Right renal pelvis (tissue), 4 donors: Measurements from ENCODE around the gene SH3BGRL3. TPM values are rescaled to one million over a fixed set of nuclear protein-coding genes. Genes with fewer than 3 reads are reported as not detected.
"Not testable (repeated sequence)": the region's sequence is repeated elsewhere in the genome, so short reads cannot be mapped to it uniquely, and the experiment has no call there.

ENCODE experiments used
- DNase-seq, 4 donors: peaks; one replicate each; pipeline ENCODE4 v3.0.0-alpha.2; 2013; ENCODE audit warnings: low read depth in 4 of 4, low spot score in 3 of 4, missing footprints in 1 of 4
- polyA plus RNA-seq, 4 donors: library from polyadenylated mRNA; unstranded; fragments of 120-200 nt; gene quantifications; one replicate each; pipeline ENCODE4 v1.2.1, GENCODE V29; 2013; ENCODE audit not compliant: insufficient read length in 4 of 4

The SH3BGRL3 gene
- polyA plus RNA-seq: 100 to 1,000 TPM in 3 of 4 donors, 10 to 100 TPM in 1; 99.2 to 120 (median 108) TPM

GRCh38 chr1:26279456-26280332 lies at the start of gene SH3BGRL3:
SH3BGRL3 (plus strand) TSS chr1:26280086; CDS start chr1:26280156, 70 bp downstream.
- DNase-seq: peak; percentile 64 to 68 (median 67)

- DNase-seq: not testable (repeated sequence)
Measured at GRCh38 chr1:26230682-26231081, 49.2 kb upstream of the SH3BGRL3 start.

DNA sequence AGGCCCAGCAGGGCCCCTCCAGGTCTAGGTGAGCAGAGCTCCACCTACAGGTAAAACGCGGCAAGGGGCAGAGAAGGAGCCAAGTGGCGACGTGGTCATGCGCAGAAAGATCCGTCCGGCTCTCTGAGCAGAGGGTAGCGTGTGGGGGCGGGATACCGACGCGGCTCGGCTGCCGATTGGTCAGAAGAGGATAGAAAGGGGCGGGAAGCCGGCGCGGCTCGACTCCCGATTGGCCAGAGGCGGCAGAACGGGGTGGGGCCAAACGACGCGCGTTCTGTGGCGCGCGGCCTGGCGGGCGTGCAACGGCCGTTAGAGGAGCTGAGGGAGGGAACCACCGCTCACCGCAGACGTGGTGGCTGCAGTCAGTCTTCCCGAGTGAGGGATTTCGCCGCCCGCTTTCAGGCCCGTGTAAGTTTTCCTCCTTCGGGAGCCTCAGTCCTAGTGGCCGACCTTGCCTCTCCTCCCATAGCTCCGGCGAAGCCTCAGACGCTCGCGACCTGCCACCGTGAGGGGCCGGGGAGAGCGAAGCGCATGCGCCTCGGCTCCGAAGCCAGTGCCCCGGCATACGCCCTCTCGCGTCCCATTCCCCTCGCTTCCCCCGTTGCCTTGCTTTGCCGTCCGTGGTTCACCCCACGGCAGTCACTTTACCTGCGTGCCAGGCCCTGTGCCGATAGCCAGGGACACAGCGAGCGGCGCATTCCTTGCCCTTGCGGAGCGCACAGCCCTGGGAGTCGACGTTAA lies 45.8 kb upstream of the SH3BGRL3 start, which contains the start of gene CEP85:
Gene CEP85, plus strand, starts transcription at position 298 of the 741 bp plus-strand sequence. CDS start 5,584 bp downstream, outside the sequence.
- peak; percentile 92 to 98 (median 94) for DNase-seq

DNA sequence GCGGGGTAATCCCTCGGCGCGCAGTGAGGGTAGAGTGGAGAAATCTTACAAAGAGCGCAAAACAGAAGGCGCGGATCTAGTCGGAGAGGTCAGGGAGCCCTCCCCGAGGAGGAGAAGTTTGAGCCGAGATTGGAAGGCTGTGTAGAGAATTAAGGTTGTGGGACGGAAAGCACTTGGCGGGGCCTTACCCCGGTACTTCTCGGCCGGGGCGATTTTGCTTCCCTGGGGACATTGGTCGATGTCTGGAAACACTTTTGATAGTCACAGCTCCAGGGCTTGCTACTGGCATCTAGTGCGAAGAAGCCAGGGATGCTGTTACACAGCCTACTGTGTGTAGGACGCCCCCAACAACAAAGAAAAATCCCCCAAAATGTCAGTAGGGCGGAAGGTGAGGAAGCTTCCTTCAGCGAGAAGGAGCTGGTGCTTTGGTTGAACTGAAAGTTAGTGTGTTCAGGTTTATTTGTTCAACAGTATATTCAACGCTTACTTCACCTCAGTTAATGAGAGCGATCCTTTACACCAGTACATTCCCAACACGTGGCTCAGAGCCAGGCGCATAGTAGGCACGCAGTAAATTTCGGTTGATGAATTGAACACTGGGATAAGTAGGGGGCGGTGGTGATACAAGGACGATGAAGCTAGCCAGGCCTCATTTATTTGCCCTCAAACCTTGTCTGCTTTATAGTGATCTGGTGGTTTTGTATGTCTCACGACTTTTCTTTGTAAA lies 45.1 kb upstream of the SH3BGRL3 start:
- DNase-seq: peak in 3 of 4 donors; percentile 13 to 31 (median 26)

DNA sequence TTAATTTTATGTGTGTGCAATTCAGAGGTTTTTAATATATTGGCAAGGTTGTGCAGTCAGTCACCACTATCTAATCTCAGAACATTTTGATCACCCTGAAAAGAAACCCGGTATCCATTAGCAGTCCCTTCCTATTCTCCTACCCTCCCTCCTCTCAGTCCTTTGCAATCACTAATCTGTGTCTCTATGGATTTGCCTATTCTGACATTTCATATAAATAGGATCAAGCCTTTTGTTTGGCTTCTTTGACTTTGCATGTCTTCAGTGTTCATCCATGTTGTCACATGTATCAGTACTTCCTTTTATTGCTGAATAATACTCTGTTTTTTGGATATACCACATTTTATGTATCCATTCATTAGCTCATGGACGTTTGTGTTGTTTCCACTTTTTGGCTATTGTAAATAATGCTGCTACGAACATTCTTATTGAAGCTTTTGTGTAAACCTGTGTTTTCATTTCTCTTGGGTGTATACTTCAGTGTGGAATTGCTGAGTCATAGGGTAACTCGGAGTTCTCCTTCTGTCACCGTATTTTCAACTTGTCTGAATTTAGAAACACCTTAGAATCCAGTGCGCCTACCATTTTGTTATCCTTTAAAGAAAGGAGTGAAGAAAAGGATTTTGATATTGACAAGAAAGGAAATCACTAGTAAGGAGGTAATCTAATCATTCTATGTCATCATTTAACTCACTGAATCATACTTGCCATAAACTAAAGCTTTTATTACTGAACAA lies 42.5 kb upstream of the SH3BGRL3 start:
- DNase-seq: no peak

- no peak for DNase-seq
Measured at GRCh38 chr1:26239936-26240335, 40.0 kb upstream of the SH3BGRL3 start.

GRCh38 chr1:26252718-26253117 lies 27.2 kb upstream of the SH3BGRL3 start:
- no peak for DNase-seq

DNA sequence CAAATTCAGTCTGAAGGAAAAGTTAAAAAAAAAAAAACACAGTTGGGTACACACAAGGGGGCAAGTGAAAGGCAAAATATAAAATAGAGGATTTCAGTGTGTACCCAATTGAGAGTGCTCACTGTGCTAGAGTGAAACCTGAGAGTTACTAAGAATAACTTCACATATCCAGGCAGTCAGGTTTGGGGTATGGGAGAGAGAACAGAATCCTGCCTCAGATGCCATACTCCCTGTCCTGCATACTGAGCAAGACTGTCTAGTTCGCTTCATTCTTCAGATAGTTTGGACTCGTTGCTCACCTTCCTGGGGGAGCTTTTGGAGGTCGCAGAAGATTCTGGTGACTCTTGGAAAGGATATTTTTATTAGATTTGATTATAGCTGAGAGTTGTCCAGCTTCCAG lies 25.5 kb upstream of the SH3BGRL3 start:
- no peak for DNase-seq

DNA sequence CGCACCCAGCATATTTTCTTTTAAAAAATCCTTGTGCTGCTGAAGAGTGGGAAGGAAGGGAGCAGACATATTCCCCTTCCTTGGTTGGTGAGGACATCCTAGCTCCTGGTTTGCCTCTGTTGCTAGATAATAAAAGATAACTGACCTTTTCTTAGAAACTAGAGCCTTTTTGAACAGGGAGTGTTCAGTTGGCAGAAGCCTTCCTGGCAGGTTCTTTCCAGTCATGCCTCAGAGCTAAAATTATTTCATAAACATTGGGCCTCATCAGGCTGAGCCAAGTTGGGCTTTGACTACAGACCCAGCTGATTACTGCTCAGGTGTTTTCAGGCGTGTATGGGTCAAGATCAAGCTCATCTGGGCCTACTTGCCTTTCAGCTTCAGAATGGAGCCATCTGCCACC lies 22.7 kb upstream of the SH3BGRL3 start:
- DNase-seq: no peak

DNA sequence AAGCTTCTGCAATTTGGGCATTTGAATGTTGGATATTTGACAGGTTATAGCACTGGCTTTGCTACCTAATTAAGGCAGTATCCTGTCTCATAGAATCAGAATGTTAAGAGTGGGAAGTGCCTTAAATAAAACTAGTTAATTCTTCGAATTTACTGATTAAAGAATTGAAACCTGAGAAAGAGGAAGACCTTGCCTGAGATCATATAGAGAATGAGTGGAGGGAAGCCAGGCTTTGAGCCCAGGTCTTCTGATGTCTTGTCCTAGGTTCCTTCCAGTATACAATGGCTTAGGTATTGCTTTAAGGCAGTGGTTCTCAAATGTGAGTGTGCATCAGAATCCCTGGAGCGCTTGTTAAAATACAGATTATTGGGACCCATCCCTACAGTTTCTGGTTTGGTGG lies 20.9 kb upstream of the SH3BGRL3 start:
- DNase-seq: no peak

DNA sequence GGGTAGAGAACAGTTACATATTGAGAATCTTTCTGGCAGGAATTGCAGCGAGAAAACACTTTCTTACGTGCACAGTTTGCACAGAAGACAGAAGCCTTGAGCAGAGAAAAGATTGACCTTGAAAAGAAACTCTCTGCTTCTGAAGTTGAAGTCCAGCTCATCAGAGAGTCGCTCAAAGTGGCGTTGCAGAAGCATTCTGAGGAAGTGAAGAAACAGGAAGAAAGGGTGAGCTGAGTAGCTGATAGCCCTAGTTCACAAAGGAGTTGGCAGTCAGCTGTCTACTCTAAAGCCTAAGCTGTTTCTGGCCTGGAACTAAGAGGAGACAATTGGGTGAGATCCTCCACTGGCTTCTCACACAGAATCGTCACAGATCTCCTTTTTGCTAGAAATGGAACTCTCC lies 20.3 kb upstream of the SH3BGRL3 start:
- DNase-seq: no peak

DNA sequence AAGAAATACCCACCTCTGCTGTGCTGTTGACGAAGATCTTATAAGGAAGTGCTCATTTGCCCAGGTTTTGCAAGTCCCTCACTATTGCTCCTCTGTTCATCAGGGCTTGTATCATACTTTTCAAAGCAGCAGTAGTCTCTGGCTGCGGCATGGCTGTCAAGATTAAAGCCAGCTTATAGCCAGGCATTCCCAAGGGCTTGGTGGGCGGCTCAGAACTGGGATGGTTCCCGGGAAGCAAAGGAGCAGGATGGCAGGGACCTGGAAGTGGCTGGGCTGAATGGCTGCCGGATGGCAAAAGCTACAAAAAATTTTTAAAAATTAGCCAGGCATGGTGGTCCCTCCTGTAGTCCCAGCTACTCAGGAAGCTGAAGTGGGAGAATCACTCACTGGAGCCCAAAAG lies 16.7 kb upstream of the SH3BGRL3 start:
- no peak for DNase-seq

DNA sequence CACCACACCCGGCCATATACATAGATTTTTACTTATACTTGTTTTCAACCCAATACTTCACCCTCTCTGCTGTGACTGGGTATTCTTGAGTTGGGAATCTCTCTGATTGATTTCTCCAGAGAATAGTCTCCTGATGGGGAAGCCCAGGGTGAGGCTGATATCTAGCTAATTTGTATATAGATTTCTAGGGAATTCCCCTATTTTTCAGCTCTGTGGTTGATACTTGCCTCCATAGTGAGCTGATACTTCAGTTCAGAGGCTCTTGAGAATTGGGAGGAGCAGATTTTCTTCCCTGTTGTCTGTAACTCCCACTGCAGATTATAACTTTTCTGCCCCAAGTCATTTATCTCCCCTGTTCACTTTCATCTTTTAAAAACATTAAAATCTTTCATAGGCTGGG lies 14.5 kb upstream of the SH3BGRL3 start:
- DNase-seq: no peak

DNA sequence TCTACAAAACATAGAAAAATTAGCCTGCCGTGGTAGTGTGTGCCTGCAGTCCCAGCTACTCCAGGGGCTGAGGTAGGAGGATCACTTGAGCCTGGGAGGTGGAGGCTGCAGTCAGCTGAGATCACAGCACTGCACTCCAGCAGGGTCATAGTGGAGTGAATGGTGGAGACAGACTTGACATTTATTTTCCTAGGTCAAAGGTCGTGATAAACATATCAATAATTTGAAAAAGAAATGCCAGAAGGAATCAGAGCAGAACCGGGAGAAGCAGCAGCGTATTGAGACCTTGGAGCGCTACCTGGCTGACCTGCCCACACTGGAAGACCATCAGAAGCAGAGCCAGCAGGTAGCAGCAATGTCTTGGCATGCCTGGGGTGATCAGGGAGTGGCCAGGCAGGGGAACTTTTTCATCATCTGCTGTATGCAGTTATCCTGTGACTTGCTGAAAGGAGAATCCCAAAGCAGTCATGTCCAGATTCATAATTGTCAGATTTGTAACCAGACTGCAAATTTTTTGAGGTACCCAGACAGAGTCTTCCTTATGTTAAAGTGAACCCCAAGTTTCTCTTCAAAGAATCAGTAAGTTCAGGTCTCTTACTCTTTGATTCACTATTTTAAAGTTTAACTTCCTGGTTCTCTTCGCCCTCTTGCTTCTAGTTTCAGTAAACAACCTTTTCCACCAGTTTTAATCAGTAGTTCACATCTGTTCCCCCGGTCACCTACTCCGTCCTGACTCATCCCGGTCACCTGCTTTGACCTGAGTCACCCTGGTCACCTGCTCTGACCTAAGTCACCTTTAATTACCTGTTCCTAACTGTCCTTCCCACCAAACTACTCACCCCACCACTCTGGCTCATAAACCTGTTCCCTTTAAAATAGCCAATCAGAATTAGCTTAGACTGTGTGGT lies 11.3 kb upstream of the SH3BGRL3 start:
- DNase-seq: no peak

GRCh38 chr1:26269198-26269550 lies 10.7 kb upstream of the SH3BGRL3 start:
- DNase-seq: no peak

DNA sequence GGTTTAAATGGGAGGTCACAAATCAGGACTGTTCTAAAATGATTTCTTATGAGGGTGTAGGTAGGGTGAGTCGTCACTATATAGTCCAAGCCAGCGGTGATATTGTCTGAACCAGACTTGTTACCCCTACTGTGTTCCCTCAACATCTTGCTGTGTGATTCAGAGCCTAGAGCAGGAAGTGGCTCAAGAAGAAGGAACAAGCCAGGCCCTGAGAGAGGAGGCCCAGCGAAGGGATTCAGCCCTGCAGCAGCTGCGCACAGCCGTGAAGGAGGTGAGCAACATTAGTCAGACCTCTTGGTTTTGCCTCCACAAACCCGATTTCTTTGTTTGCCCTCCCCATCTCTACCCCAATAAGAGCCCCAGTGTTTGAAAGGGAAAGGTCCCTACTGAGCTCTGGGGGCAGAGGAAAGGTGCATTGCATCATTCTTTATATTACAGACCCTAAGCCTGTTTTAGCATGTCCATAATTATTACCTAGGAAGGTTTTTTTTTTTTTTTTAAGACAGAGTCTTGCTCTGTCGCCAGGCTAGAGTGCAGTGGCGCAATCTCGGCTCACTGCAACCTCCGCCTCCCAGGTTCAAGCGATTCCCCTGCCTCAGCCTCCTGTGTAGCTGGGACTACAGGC lies 5.0 kb upstream of the SH3BGRL3 start:
- no peak for DNase-seq

DNA sequence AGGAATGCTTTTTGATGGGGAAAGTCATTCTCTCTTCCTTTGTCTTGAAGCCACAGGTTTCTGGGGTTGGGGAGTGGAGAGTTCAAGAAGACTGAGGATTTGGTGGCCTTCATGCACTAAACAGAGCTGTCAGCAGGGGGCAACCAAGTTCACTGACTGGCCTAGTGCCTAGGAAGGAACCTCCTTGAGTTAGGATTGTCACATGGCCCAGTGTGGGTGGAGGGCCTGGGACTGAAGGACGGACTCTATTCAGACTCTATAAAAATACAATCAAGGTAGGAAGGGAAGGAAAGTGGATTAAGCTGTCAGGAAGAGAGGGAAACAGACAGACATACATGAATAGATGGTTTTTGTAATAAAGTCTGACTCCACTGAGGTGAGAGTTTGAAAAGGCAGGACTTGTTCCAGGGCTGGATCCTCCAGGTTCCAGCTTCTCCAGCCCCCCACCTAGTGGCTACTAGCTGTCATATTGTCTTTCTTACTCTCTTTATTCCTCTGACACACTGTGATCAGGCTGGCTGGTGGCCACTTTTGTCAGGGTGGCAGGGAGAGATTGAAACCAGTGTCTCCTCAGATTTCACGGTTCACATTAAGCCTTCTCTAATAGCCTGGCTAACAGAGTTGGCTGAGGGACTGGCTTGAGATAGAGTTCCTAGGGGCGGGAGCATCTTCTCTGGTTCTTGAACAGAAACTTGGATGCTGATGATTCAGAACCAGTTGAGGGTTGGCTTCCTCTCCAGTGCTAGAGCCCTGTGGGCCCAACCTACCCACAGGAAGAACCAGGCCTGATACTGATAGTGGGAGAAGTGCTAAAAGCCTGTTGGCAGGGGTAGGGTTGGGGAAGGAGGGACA lies 4.1 kb upstream of the SH3BGRL3 start:
- DNase-seq: peak; percentile 53 to 68 (median 64)

GRCh38 chr1:26276432-26276838 lies 3.5 kb upstream of the SH3BGRL3 start:
- DNase-seq: no peak
